ENCODE measurements around the gene DOK5.
"Not testable (repeated sequence)": the region's sequence is repeated elsewhere in the genome, so short reads cannot be mapped to it uniquely, and the experiment has no call there.

DOK5 gene

GRCh38 chr20:54470697-54471096, 4.7 kb upstream of the DOK5 start:
- DNase-seq (ENCODE audit: low read depth in 3 of 3), result no peak

- DNase-seq (ENCODE audit: low read depth in 3 of 3), result no peak
Observed at GRCh38 chr20:54472607-54473006, 2.8 kb upstream of the DOK5 start.

- no peak for DNase-seq (ENCODE audit: low read depth in 3 of 3)
Observed at GRCh38 chr20:54473340-54473739, 2.1 kb upstream of the DOK5 start.

GRCh38 chr20:54474046-54474445, 1.3 kb upstream of the DOK5 start:
- DNase-seq (ENCODE audit: low read depth in 3 of 3), result no peak

- DNase-seq (ENCODE audit: low read depth in 3 of 3), result no peak
Observed at GRCh38 chr20:54474866-54475265, 527 bp upstream of the DOK5 start.

GRCh38 chr20:54476169-54477009, 996 bp downstream of the DOK5 start:
- DNase-seq (ENCODE audit: low read depth in 3 of 3), result no peak

GRCh38 chr20:54477191-54477955, 2.0 kb downstream of the DOK5 start:
- no peak for DNase-seq (ENCODE audit: low read depth in 3 of 3)

GRCh38 chr20:54479138-54479906, 3.9 kb downstream of the DOK5 start:
- no peak for DNase-seq (ENCODE audit: low read depth in 3 of 3)

- not testable (repeated sequence) for DNase-seq (ENCODE audit: low read depth in 3 of 3)
Observed at GRCh38 chr20:54479937-54480336, 4.5 kb downstream of the DOK5 start.

GRCh38 chr20:54481442-54481841, 6.0 kb downstream of the DOK5 start:
- no peak for DNase-seq (ENCODE audit: low read depth in 3 of 3)

GRCh38 chr20:54485631-54486030, 10.2 kb downstream of the DOK5 start:
- DNase-seq (ENCODE audit: low read depth in 3 of 3), result no peak

- no peak for DNase-seq (ENCODE audit: low read depth in 3 of 3)
Observed at GRCh38 chr20:54486585-54486984, 11.2 kb downstream of the DOK5 start.

- no peak for DNase-seq (ENCODE audit: low read depth in 3 of 3)
Observed at GRCh38 chr20:54488442-54488841, 13.0 kb downstream of the DOK5 start.

GRCh38 chr20:54491506-54491905, 16.1 kb downstream of the DOK5 start:
- DNase-seq (ENCODE audit: low read depth in 3 of 3), result no peak

GRCh38 chr20:54494303-54495006, 19.1 kb downstream of the DOK5 start:
- DNase-seq (ENCODE audit: low read depth in 3 of 3), result no peak

- no peak for DNase-seq (ENCODE audit: low read depth in 3 of 3)
Observed at GRCh38 chr20:54497931-54498718, 22.7 kb downstream of the DOK5 start.

GRCh38 chr20:54499111-54499510, 23.7 kb downstream of the DOK5 start:
- DNase-seq (ENCODE audit: low read depth in 3 of 3), result no peak

GRCh38 chr20:54502179-54502578, 26.8 kb downstream of the DOK5 start:
- no peak for DNase-seq (ENCODE audit: low read depth in 3 of 3)

GRCh38 chr20:54506643-54507042, 31.2 kb downstream of the DOK5 start:
- no peak for DNase-seq (ENCODE audit: low read depth in 3 of 3)

- no peak for DNase-seq (ENCODE audit: low read depth in 3 of 3)
Observed at GRCh38 chr20:54510541-54511129, 35.2 kb downstream of the DOK5 start.

All from stimulated activated CD4-positive, alpha-beta T cell treated with anti-CD3 and anti-CD28 coated beads, TNF-alpha, amount 100 ng/mL, for 24 hours (primary cell).